ENCODE results near the gene ANKRD49. TPM values are rescaled to one million over a fixed set of nuclear protein-coding genes. Genes with fewer than 3 reads are reported as not detected.

The ANKRD49 gene
- total RNA-seq, 1 donor from 2014 or later, result 18.9 TPM

GRCh38 chr11:94486068-94486467, 7.7 kb upstream of the ANKRD49 start:
- H3K4me3 Mint-ChIP-seq, result no peak overlapping the region
- no peak overlapping the region for H3K27ac Mint-ChIP-seq
- no peaks in the 10 kb centered on the region for H3K4me1 ChIP-seq
- H3K9me3 Mint-ChIP-seq, result no peaks in the 10 kb centered on the region
- peaks cover 8% of the 10 kb centered on the region for H3K36me3 ChIP-seq
- no peaks in the 10 kb centered on the region for H3K4me1 Mint-ChIP-seq
- no peak overlapping the region for H3K4me2 ChIP-seq
- H3F3A ChIP-seq (ENCODE audit: low read depth), result no peaks in the 10 kb centered on the region
- no peak overlapping the region for H2AFZ ChIP-seq (replicated peaks)
- H3K9me3 ChIP-seq (ENCODE audit: low read depth), result no peaks in the 10 kb centered on the region
- no peak overlapping the region for H3K9ac ChIP-seq
- no peak overlapping the region for H3K27ac ChIP-seq
- no peaks in the 10 kb centered on the region for H4K20me1 ChIP-seq (ENCODE audit: low read depth)
- no peak for DNase-seq (ENCODE audit: low spot score)
- H3K4me3 ChIP-seq, result no peak overlapping the region
- peaks cover 27% of the 10 kb centered on the region for H3K36me3 Mint-ChIP-seq
- peaks cover 11% of the 10 kb centered on the region for H3K79me2 ChIP-seq (ENCODE audit: low read depth)
- no peaks in the 10 kb centered on the region for H3K27me3 ChIP-seq
- TF ChIP-seq EZH2 (IDR thresholded peaks at IDR 0.05), result no peak
- no peak for TF ChIP-seq CTCF (IDR thresholded peaks at IDR 0.05)
- TF ChIP-seq EZH2phosphoT487 (IDR thresholded peaks at IDR 0.05), result no peak
- no peaks in the 10 kb centered on the region for H3K27me3 Mint-ChIP-seq (ENCODE audit: insufficient read depth, low read depth)

- DNase-seq (ENCODE audit: low spot score), result peak; percentile 85
- peaks cover 12% of the 10 kb centered on the region for H3K4me1 ChIP-seq
- H2AFZ ChIP-seq (replicated peaks), result peak overlapping the region; percentile 81
- H3K9me3 ChIP-seq (ENCODE audit: low read depth), result no peaks in the 10 kb centered on the region
- no peaks in the 10 kb centered on the region for H4K20me1 ChIP-seq (ENCODE audit: low read depth)
- H3F3A ChIP-seq (ENCODE audit: low read depth), result peaks cover 18% of the 10 kb centered on the region
- Mint-ChIP-seq H3K4me3 (peak overlapping the region; percentile 98), H3K27me3 (ENCODE audit: insufficient read depth, low read depth) (no peaks in the 10 kb centered on the region), H3K9me3 (no peaks in the 10 kb centered on the region), H3K4me1 (peaks cover 16% of the 10 kb centered on the region), H3K36me3 (peaks cover 8% of the 10 kb centered on the region), H3K27ac (peak overlapping the region; percentile 4)
- H3K36me3 ChIP-seq, result peaks cover 12% of the 10 kb centered on the region
- H3K4me3 ChIP-seq, result peak overlapping the region; percentile 85
- H3K4me2 ChIP-seq, result peak overlapping the region; percentile 87
- no peaks in the 10 kb centered on the region for H3K27me3 ChIP-seq
- TF ChIP-seq EZH2 (IDR thresholded peaks at IDR 0.05), result no peak
- no peak for TF ChIP-seq CTCF (IDR thresholded peaks at IDR 0.05)
- TF ChIP-seq EZH2phosphoT487 (IDR thresholded peaks at IDR 0.05), result no peak
- peak overlapping the region; percentile 22 for H3K27ac ChIP-seq
- peak overlapping the region; percentile 73 for H3K9ac ChIP-seq
- peaks cover 43% of the 10 kb centered on the region for H3K79me2 ChIP-seq (ENCODE audit: low read depth)
These were observed 419 bp downstream of the ANKRD49 start for GRCh38 chr11:94494126-94494680.

- H3K36me3 ChIP-seq, result peaks cover 5% of the 10 kb centered on the region
- H3F3A ChIP-seq (ENCODE audit: low read depth), result no peaks in the 10 kb centered on the region
- no peak for TF ChIP-seq EZH2phosphoT487 (IDR thresholded peaks at IDR 0.05)
- TF ChIP-seq CTCF (IDR thresholded peaks at IDR 0.05), result no peak
- no peak for TF ChIP-seq EZH2 (IDR thresholded peaks at IDR 0.05)
- H3K27ac ChIP-seq, result no peak overlapping the region
- peaks cover 1% of the 10 kb centered on the region for H3K4me1 Mint-ChIP-seq
- H3K36me3 Mint-ChIP-seq, result no peaks in the 10 kb centered on the region
- H3K27me3 Mint-ChIP-seq (ENCODE audit: insufficient read depth, low read depth), result no peaks in the 10 kb centered on the region
- H3K9me3 ChIP-seq (ENCODE audit: low read depth), result no peaks in the 10 kb centered on the region
- no peak overlapping the region for H3K4me3 Mint-ChIP-seq
- H3K4me1 ChIP-seq, result no peaks in the 10 kb centered on the region
- no peaks in the 10 kb centered on the region for H3K27me3 ChIP-seq
- H4K20me1 ChIP-seq (ENCODE audit: low read depth), result no peaks in the 10 kb centered on the region
- H3K9me3 Mint-ChIP-seq, result no peaks in the 10 kb centered on the region
- no peak overlapping the region for H3K4me3 ChIP-seq
- H3K79me2 ChIP-seq (ENCODE audit: low read depth), result peaks cover 4% of the 10 kb centered on the region
- no peak overlapping the region for H2AFZ ChIP-seq (replicated peaks)
- peak; percentile 28 for DNase-seq (ENCODE audit: low spot score)
- H3K27ac Mint-ChIP-seq, result no peak overlapping the region
- no peak overlapping the region for H3K4me2 ChIP-seq
- H3K9ac ChIP-seq, result no peak overlapping the region
These were observed 6.4 kb downstream of the ANKRD49 start for GRCh38 chr11:94500181-94500580.
